Left renal pelvis (tissue), 4 donors: Measurements from ENCODE around the gene AKT3. TPM values are rescaled to one million over a fixed set of nuclear protein-coding genes. Genes with fewer than 3 reads are reported as not detected.

Experiments
- DNase-seq, 4 donors: peaks; one replicate each; pipeline ENCODE4 v3.0.0-alpha.2; 2013; ENCODE audit warnings: low read depth in 4 of 4, low spot score in 3 of 4
- polyA plus RNA-seq, 4 donors: library from polyadenylated mRNA; unstranded; fragments of 120-200 nt; gene quantifications; one replicate each; pipeline ENCODE4 v1.2.1, GENCODE V29; 2013; ENCODE audit not compliant: insufficient read length in 4 of 4

The AKT3 gene
- polyA plus RNA-seq, 4 donors: 21.8 to 43.4 (median 28.6) TPM

DNA sequence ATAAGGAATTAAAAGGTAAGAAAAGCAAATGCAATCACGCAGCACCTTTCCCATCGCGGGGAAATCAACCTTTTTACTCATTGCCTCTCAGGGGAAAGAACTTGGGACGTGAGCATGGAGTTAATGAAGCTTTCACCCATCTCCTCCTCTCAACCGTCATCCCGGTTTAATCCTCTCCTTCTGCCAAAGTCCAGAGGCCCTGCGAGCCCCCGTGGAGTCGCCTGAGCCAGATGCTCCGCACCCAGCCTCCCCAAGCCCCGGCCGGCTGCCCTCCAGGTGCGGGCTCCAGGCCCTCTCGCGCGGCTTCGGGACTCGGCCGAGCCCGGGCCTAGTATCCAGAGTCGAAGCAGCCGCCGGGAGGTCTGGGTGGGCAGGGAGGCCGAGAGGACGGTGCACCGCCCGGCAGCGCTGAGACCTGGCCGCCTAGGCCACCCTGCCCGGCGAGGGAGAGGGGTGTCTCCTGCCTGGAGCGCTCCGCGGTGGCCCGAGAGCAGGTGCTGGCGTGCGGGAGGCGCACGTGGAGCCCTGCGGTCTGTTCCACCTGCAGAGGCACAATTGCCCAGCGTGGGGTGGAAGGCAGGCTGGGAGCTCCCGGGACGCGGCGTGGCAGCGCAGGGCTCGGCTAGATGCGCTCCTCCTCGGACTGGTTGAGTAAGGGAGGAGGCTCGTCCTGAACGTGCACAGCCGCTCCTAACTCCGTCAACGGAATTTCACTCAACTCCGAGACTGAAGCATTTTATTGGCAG, 375.7 kb downstream of the AKT3 start:
- DNase-seq: no peak

DNA sequence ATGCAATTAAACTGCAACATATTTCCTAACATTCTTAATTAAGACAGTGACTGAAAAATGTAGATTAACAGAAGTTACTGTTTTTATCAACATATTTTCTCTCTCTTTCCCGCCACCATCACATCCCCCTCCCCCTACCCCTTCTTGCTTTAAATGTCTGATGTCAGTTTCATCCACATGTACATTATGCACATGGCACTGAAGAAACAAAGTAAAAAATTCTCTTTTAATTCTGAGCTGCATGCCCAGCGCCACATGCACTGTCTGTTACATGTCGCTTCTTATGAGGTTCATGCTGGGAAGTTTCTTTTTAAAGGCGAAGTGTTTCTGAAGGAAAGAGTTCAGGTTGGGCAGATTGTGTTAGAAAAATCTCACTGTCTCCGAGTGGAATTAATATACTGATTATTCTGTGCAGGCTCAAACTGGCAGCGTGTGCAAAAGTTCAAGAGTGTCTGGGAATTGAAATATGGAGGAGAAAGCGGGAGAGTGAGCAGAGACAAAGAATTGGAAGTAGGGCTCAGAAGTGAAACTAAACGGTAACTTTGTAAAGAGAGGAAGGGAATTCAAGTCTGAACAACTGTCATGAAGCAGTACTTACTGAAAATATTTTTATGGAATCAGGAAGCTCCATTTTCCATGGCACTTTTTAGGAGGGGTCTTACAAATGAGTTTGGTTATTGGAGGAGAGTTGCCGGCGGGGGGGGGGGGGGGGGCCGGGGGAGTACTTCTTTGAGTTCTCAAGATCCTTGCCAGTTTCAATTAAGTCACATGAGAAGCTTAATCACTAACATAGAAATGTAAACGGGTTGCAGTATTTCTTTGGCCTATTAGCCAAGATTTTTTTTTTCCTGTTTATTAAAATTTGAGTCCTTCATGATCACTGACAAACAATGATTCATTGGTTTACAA, 376.6 kb downstream of the AKT3 start:
- DNase-seq: no peak

GRCh38 chr1:243471754-243472745, 378.0 kb downstream of the AKT3 start:
- no peak for DNase-seq

GRCh38 chr1:243471026-243471685, 378.9 kb downstream of the AKT3 start:
- no peak for DNase-seq

DNA sequence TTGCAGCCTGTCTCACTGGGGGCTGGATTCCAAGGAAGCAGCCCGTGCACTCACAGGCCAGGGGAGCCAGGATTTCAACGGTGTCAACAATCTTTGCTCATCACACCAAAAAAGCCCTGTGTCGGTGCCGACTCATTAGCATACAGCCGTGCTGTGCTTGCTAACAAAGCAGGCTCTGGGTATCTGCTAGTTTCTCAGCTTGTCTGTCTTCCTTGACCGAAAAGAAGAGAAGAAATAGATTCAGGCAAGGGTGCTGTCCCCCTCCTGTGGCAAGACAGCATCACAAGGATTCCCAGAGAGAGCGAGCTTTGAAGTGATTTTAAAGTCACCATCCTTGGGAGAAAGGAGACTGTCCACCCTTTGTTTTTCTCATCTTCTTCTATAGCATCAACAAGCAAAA, 379.5 kb downstream of the AKT3 start:
- DNase-seq: no peak

- DNase-seq: no peak
These were observed 380.5 kb downstream of the AKT3 start for GRCh38 chr1:243469497-243469896.

DNA sequence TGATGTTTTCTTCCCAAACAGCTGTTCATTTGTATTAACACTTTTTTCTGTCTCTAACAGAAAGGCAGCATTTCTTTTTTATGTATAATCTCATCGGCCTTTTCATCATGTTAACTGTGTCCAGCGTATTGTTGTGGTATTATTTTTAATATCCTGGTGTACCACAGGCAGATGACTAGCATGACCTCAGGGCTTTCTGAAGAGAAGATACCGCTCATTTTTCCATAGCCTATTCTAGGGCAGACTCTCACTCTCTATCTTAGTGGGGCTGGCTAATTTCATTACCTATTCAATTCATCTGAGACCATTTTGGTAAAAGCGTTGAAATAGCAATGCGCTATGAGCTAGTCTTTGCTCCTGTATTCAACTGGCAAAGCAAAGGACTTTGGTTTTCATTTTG, 384.3 kb downstream of the AKT3 start:
- DNase-seq: no peak

- no peak for DNase-seq
These were observed 385.0 kb downstream of the AKT3 start for GRCh38 chr1:243465081-243465480.

DNA sequence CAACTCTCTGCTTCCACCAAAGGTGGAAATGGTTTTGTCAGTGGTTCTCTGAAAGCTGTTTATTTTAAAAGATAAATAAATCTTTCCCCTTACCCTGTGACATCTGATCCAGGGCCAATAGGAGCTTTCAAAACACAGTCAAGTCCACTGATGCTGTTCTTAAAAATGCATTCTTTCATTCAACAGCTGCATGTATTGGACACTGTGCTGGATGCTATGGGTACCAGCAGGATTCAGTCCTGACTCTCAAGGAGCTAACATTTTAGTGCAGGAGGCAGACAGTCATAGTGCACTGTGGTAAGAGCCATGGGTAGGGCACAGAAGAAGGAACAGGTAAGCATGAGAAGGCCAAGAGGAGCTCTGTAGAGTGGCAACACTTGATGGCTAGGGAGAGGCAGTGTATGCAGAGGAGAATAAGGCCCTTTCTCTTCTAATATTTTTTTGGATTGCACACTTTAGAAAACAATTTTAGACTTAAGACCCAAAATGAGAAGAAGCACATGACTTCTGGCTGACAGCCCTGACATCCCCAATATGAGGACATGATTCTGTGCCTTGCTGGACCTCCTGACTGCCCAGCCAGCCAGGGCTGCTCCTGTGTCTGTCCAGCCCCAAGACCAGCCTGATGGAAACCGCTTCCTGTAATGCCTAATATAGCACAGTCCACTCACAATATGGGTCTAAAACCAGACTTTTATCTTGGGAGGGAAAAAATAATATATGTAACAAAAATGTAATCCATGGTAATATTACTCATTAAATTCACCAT, 386.9 kb downstream of the AKT3 start:
- no peak for DNase-seq

- no peak for DNase-seq
These were observed 388.3 kb downstream of the AKT3 start for GRCh38 chr1:243461700-243462099.

DNA sequence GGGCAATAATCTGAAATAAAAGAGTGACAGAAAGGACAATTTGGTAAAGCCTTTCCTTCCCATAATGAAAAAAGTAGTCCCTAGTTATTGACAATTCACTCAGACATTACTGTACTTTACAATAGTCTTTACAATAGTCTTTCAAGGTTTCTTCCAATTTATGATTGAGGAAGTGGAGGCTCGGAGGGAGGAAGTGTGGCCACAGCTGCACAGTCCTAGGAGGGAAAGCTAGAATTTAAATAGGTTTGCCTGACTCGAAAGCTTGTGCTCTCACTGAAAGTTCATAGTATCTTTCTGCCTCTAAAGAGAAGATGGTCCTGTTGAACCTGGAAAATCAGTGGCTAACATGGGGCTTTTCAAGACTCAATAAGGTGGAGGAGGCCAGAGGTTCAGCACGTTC, 391.0 kb downstream of the AKT3 start:
- DNase-seq: no peak

DNA sequence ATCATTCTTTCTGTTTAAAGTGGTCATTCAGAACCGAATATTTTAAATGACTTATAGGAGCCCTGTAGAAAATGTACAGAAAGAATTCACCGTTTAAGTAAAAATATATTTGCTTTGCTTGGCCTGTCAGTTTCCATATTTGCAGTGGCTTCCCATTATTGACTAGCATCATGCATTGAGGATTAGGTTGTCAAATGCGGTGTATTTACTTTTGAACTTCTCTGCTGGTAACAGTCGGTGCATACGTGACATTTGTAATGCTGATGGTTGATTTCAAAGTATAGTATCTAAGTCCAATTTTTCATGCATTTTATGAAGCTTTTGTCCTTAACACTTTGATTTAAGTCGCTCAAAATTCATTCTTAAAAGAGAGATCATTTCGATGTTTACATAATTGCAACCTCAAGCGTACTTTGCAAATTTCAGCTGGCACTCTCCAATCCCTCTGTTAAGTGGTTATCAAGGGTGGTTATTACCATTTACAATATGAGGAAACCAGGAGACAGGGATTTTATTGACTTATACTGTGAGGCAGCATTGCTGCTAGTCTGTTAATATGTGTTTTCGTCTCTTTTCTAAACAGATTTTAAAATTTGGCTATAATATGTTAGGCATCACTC, 392.6 kb downstream of the AKT3 start:
- DNase-seq: no peak

DNA sequence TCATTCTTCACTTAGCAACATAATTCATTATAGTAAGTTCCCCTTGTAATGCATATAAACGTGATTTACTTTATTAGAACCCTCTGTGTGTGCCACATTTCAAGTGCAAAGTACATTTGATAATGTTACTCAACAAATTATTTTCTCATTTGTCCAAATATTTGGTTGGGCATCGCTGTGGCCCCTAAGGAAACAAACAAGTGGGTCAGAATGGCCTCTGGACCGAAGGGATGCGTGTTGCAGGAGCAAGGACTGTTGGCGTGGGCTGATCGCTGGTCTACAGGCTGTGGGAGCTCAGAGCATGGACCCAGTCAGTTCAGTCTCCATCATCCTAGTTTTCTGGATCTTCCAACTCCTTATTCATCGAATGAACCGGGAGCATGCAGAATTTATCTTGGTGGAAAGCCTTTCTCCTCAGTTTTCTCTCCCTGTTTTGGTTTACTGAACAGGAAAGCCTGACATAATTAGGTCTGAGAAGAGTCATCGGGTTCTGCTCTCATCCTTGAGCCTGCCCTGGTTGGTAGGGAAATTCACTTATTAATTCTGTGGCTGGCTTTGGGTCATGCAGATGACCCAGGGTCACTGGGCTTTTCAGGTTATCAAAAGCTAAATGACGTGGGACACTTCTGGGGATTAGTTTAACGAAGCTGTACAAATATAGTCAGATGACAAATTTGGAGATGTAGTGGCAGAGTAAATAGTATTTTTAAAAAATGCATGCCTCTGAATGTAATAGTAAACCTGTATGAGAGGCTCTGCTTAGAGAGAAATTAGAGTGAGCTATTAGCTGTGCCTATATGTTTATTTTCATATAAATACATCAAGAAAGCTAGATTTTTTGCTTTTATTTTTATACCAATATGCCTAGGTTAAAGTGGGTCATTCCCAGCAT, 394.0 kb downstream of the AKT3 start:
- DNase-seq: no peak

GRCh38 chr1:243454328-243454997, 395.6 kb downstream of the AKT3 start:
- no peak for DNase-seq

DNA sequence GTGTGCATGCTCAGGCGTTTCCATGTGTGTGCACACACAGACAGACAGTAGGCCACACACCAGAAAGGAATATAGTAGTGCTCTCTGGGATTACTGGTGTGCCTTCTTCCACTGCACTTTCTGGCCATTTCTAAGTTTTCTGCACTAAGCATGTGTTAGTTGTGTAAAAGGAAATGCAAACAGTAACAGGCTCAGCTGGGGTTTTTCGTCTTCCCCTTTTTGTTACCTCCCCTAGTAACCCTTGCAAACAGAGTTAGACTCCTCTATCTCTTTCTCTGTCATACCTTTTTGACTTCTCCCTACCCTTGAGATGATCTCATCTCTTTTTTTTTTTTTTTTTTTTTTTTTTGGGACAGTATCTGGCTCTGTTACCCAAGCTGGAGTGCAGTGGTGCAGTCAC, 398.0 kb downstream of the AKT3 start:
- no peak for DNase-seq

DNA sequence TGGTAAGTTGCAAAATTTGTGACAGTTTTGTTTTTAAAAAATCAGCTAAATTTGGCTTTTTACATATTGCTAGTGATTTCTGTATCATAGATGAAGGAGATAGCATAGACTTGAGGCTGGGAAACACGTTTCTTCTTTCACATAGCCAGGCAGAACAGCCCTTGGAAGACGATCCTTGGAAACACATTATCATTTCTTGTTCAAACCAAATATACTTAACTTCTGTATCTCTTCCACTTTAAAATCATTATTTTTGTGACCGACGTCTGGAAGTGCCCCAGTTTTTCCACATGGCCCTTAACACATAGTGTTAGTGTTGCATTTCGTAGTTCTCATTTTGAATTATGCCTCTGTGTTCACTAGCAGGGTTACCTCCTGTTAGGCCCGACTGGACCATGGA, 400.7 kb downstream of the AKT3 start:
- DNase-seq: no peak

DNA sequence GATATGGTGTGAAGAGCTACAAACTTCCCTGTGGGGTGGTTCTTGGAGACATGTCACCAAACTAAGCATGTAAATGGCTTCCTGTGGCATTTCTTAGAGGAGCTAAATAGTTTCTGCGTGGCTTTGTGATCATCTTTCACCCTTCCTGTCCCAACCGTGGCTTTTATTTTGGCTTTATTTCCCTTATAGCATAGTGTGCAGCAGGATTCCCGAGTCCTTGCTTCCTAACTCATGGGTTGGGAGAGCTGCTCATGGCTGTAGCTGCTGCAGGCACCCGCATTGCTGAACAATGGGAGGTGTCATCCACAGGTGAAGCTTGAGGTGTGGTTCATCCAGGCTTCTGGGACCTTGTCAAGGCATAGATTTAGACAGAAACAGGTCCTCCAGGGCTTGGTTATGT, 402.2 kb downstream of the AKT3 start:
- no peak for DNase-seq
